ENCODE data around the gene CEP112. TPM values are rescaled to one million over a fixed set of nuclear protein-coding genes. Genes with fewer than 3 reads are reported as not detected.
A peak's percentile ranks its signal among the peaks of the same experiment; 100 is the strongest.

CEP112 gene
- polyA plus RNA-seq, 1 donor from 2014 or later: 6.0 TPM

DNA sequence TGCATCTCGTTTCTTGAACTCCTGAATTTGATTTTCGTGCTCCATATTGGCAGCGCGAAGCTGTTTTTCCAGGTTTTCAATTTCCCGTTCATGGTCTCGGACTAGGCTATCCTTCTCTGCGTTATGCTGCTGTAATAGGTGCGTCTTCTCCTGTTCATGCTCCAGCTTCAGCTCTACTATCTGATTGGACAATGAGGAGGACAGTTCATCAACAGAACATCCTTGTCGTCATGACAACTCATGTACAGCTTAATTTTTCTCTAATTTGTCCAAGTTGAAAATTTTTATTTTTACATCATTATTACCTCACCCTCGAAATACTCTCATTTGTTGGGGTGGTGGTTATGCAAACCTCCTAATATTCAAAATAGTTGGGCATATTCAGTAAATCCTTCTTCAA, 289.8 kb downstream of the CEP112 start:
- no peak overlapping the region for H3K9ac ChIP-seq (ENCODE audit: low read length)
- H3K27me3 ChIP-seq (ENCODE audit: insufficient read depth, low read depth, low read length): no peaks in the 10 kb centered on the region
- no peak overlapping the region for H3K27ac ChIP-seq (ENCODE audit: low read length)
- no peaks in the 10 kb centered on the region for H3K9me3 ChIP-seq (ENCODE audit: low read length)
- H3K4me3 ChIP-seq (ENCODE audit: low read length): no peak overlapping the region
- H4K20me1 ChIP-seq (ENCODE audit: insufficient read depth): no peaks in the 10 kb centered on the region
- no peaks in the 10 kb centered on the region for H3K9me2 ChIP-seq (ENCODE audit: insufficient read depth, low read length)
- no peaks in the 10 kb centered on the region for H3K79me2 ChIP-seq (replicated peaks; ENCODE audit: insufficient read depth, low read length)
- no peak overlapping the region for H2AFZ ChIP-seq (ENCODE audit: low read depth, low read length)
- no peak for TF ChIP-seq MXI1 (conservative IDR thresholded peaks at IDR 0.05; ENCODE audit: poor library complexity, severe bottlenecking)
- H3F3A ChIP-seq (ENCODE audit: insufficient read depth, low read length, poor library complexity, severe bottlenecking): no peaks in the 10 kb centered on the region
- H3K4me2 ChIP-seq (ENCODE audit: low read length): no peak overlapping the region
- H3K36me3 ChIP-seq (ENCODE audit: insufficient read depth, low read length): no peaks in the 10 kb centered on the region

DNA sequence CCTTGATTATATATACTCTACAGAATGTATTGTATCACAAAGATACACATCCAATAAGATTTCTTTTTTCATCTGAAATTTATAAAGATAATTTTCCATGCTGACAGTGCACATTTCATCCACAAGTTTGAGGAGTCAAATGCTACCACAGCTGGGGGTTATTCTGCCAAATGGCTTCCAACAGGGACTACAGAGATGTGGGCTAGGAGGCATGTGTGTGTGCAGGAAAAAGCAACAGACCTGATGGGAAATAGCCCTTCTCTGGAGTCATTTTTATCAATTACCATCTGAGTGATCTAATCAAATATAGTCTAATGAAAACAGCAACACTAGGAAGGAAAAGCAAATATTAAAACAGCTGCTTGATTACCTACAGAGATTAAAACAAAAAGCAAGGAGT, 290.5 kb downstream of the CEP112 start:
- Histone ChIP-seq H3K9me2 (ENCODE audit: insufficient read depth, low read length) (no peaks in the 10 kb centered on the region), H3F3A (ENCODE audit: insufficient read depth, low read length, poor library complexity, severe bottlenecking) (no peaks in the 10 kb centered on the region), H3K27me3 (ENCODE audit: insufficient read depth, low read depth, low read length) (no peaks in the 10 kb centered on the region), H3K9me3 (ENCODE audit: low read length) (no peaks in the 10 kb centered on the region), H3K36me3 (ENCODE audit: insufficient read depth, low read length) (no peaks in the 10 kb centered on the region), H3K4me2 (ENCODE audit: low read length) (no peak overlapping the region), H3K27ac (ENCODE audit: low read length) (peak overlapping the region; percentile 21), H3K4me3 (ENCODE audit: low read length) (no peak overlapping the region), H4K20me1 (ENCODE audit: insufficient read depth) (no peaks in the 10 kb centered on the region), H3K79me2 (replicated peaks; ENCODE audit: insufficient read depth, low read length) (no peaks in the 10 kb centered on the region), H3K9ac (ENCODE audit: low read length) (no peak overlapping the region), H2AFZ (ENCODE audit: low read depth, low read length) (no peak overlapping the region)
- TF ChIP-seq EZH2 (IDR thresholded peaks at IDR 0.05; ENCODE audit: borderline replicate concordance, insufficient read depth, low read length, poor library complexity, severe bottlenecking) (no peak), MXI1 (conservative IDR thresholded peaks at IDR 0.05; ENCODE audit: poor library complexity, severe bottlenecking) (no peak), RAD21 (conservative IDR thresholded peaks at IDR 0.05) (no peak), SMC3 (conservative IDR thresholded peaks at IDR 0.05; ENCODE audit: poor library complexity) (no peak), EP300 (conservative IDR thresholded peaks at IDR 0.05; ENCODE audit: poor library complexity, severe bottlenecking) (no peak)

DNA sequence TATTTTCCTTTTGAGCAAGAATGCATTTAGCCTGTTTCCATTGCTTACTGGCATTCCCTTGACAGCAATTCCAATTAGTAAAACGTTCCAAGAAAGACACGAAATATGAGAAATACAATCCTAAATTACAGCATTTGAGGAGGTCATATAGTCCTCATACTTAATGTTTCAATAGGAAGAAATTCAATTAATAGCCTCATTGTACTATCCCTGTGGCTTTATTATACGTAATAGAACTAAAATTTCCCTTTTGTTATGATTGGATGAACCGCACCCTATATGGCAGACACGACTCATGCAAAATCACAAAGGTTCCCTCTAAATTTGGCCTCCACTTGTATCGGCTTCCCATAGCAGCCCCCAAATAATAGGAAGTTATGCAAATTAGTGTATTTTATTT, 291.7 kb downstream of the CEP112 start:
- no peak overlapping the region for H3K9ac ChIP-seq (ENCODE audit: low read length)
- H3F3A ChIP-seq (ENCODE audit: insufficient read depth, low read length, poor library complexity, severe bottlenecking): no peaks in the 10 kb centered on the region
- no peaks in the 10 kb centered on the region for H3K36me3 ChIP-seq (ENCODE audit: insufficient read depth, low read length)
- no peak overlapping the region for H3K4me3 ChIP-seq (ENCODE audit: low read length)
- no peaks in the 10 kb centered on the region for H3K27me3 ChIP-seq (ENCODE audit: insufficient read depth, low read depth, low read length)
- no peaks in the 10 kb centered on the region for H3K9me2 ChIP-seq (ENCODE audit: insufficient read depth, low read length)
- no peaks in the 10 kb centered on the region for H4K20me1 ChIP-seq (ENCODE audit: insufficient read depth)
- H2AFZ ChIP-seq (ENCODE audit: low read depth, low read length): no peak overlapping the region
- H3K79me2 ChIP-seq (replicated peaks; ENCODE audit: insufficient read depth, low read length): no peaks in the 10 kb centered on the region
- no peak overlapping the region for H3K4me2 ChIP-seq (ENCODE audit: low read length)
- H3K9me3 ChIP-seq (ENCODE audit: low read length): no peaks in the 10 kb centered on the region
- TF ChIP-seq POLR2AphosphoS5 (IDR thresholded peaks at IDR 0.05): no peak
- no peak for TF ChIP-seq EP300 (conservative IDR thresholded peaks at IDR 0.05; ENCODE audit: poor library complexity, severe bottlenecking)
- no peak for TF ChIP-seq MXI1 (conservative IDR thresholded peaks at IDR 0.05; ENCODE audit: poor library complexity, severe bottlenecking)
- no peak for TF ChIP-seq RAD21 (conservative IDR thresholded peaks at IDR 0.05)
- TF ChIP-seq, protein P1, sequence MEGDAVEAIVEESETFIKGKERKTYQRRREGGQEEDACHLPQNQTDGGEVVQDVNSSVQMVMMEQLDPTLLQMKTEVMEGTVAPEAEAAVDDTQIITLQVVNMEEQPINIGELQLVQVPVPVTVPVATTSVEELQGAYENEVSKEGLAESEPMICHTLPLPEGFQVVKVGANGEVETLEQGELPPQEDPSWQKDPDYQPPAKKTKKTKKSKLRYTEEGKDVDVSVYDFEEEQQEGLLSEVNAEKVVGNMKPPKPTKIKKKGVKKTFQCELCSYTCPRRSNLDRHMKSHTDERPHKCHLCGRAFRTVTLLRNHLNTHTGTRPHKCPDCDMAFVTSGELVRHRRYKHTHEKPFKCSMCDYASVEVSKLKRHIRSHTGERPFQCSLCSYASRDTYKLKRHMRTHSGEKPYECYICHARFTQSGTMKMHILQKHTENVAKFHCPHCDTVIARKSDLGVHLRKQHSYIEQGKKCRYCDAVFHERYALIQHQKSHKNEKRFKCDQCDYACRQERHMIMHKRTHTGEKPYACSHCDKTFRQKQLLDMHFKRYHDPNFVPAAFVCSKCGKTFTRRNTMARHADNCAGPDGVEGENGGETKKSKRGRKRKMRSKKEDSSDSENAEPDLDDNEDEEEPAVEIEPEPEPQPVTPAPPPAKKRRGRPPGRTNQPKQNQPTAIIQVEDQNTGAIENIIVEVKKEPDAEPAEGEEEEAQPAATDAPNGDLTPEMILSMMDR (IDR thresholded peaks at IDR 0.05; ENCODE audit: poor library complexity, severe bottlenecking): no peak
- TF ChIP-seq TAF1 (IDR thresholded peaks at IDR 0.05; ENCODE audit: low read depth): no peak
- TF ChIP-seq SMC3 (conservative IDR thresholded peaks at IDR 0.05; ENCODE audit: poor library complexity): no peak
- TF ChIP-seq, protein P2, sequence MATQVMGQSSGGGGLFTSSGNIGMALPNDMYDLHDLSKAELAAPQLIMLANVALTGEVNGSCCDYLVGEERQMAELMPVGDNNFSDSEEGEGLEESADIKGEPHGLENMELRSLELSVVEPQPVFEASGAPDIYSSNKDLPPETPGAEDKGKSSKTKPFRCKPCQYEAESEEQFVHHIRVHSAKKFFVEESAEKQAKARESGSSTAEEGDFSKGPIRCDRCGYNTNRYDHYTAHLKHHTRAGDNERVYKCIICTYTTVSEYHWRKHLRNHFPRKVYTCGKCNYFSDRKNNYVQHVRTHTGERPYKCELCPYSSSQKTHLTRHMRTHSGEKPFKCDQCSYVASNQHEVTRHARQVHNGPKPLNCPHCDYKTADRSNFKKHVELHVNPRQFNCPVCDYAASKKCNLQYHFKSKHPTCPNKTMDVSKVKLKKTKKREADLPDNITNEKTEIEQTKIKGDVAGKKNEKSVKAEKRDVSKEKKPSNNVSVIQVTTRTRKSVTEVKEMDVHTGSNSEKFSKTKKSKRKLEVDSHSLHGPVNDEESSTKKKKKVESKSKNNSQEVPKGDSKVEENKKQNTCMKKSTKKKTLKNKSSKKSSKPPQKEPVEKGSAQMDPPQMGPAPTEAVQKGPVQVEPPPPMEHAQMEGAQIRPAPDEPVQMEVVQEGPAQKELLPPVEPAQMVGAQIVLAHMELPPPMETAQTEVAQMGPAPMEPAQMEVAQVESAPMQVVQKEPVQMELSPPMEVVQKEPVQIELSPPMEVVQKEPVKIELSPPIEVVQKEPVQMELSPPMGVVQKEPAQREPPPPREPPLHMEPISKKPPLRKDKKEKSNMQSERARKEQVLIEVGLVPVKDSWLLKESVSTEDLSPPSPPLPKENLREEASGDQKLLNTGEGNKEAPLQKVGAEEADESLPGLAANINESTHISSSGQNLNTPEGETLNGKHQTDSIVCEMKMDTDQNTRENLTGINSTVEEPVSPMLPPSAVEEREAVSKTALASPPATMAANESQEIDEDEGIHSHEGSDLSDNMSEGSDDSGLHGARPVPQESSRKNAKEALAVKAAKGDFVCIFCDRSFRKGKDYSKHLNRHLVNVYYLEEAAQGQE (IDR thresholded peaks at IDR 0.05; ENCODE audit: borderline replicate concordance): no peak
- TF ChIP-seq EZH2 (IDR thresholded peaks at IDR 0.05; ENCODE audit: borderline replicate concordance, insufficient read depth, low read length, poor library complexity, severe bottlenecking): no peak
- H3K27ac ChIP-seq (ENCODE audit: low read length): no peak overlapping the region

Measured in neural cell (in vitro differentiated cells).